SK-MEL-5 (cell line): ENCODE measurements around the gene RCAN2. TPM values are rescaled to one million over a fixed set of nuclear protein-coding genes. Genes with fewer than 3 reads are reported as not detected.

Source experiments
- DNase-seq: peaks from one replicate; pipeline ENCODE4 v3.0.0-alpha.2; 2016; ENCODE audit warnings: low read depth, low spot score
- in situ Hi-C: cut with HindIII; loops from 2 replicates; pipeline ENCODE4 v1.10.0; 2016; ENCODE audit warnings: low sequenced_read_pairs, high pct_unique_total_duplicates, low pct_unique_long_range_greater_than_20kb
- total RNA-seq: library from RNA; depleted of rRNA; stranded (reverse); fragments of >200 nt; shearing (Covaris generic); gene quantifications from 2 replicates; pipeline ENCODE4 v1.2.3, GENCODE V29; 2014

RCAN2 gene
- total RNA-seq, 1 experiment from 2014 or later = 0.11 TPM

- DNase-seq = no peak
- in situ Hi-C loops = no loop called here
Measured at GRCh38 chr6:46265373-46265772, 225.9 kb downstream of the RCAN2 start.

- no peak for DNase-seq
- in situ Hi-C loops = no loop called here
Measured at GRCh38 chr6:46263707-46264086, 227.6 kb downstream of the RCAN2 start.

- in situ Hi-C loops = no loop called here
- DNase-seq = no peak
Measured at GRCh38 chr6:46262928-46263706, 228.1 kb downstream of the RCAN2 start.

- in situ Hi-C loops = no loop called here
- DNase-seq = no peak
Measured at GRCh38 chr6:46258249-46258648, 233.0 kb downstream of the RCAN2 start.

- no peak for DNase-seq
- in situ Hi-C loops = no loop called here
Measured at GRCh38 chr6:46255528-46255927, 235.7 kb downstream of the RCAN2 start.

- in situ Hi-C loops = no loop called here
- DNase-seq = no peak
Measured at GRCh38 chr6:46254946-46255345, 236.3 kb downstream of the RCAN2 start.

- no peak for DNase-seq
Measured at GRCh38 chr6:46254331-46254730, 236.9 kb downstream of the RCAN2 start.

GRCh38 chr6:46251583-46252339 lies 239.5 kb downstream of the RCAN2 start:
- in situ Hi-C loops = no loop called here
- no peak for DNase-seq

More at GRCh38 chr6:46254331-46254730, 236.9 kb downstream of the RCAN2 start:
- in situ Hi-C loops = no loop called here

GRCh38 chr6:46248143-46248542 lies 243.1 kb downstream of the RCAN2 start:
- no peak for DNase-seq
- in situ Hi-C loops = no loop called here

- in situ Hi-C loops = no loop called here
- DNase-seq = no peak
Measured at GRCh38 chr6:46246727-46247126, 244.5 kb downstream of the RCAN2 start.

- in situ Hi-C loops = no loop called here
- DNase-seq = no peak
Measured at GRCh38 chr6:46246081-46246480, 245.2 kb downstream of the RCAN2 start.

- no peak for DNase-seq
- in situ Hi-C loops = no loop called here
Measured at GRCh38 chr6:46244670-46245069, 246.6 kb downstream of the RCAN2 start.

GRCh38 chr6:46243754-46244153 lies 247.5 kb downstream of the RCAN2 start:
- DNase-seq = no peak
- in situ Hi-C loops = no loop called here

GRCh38 chr6:46242921-46243320 lies 248.3 kb downstream of the RCAN2 start:
- in situ Hi-C loops = no loop called here
- no peak for DNase-seq

- peak; percentile 24 for DNase-seq
- in situ Hi-C loops = no loop called here
Measured at GRCh38 chr6:46240866-46241565, 250.2 kb downstream of the RCAN2 start.

- in situ Hi-C loops = no loop called here
- DNase-seq = no peak
Measured at GRCh38 chr6:46236752-46237151, 254.5 kb downstream of the RCAN2 start.

- in situ Hi-C loops = no loop called here
Measured at GRCh38 chr6:46235242-46235641, 256.0 kb downstream of the RCAN2 start.

GRCh38 chr6:46234700-46235099 lies 256.5 kb downstream of the RCAN2 start:
- no peak for DNase-seq
- in situ Hi-C loops = no loop called here

More at GRCh38 chr6:46235242-46235641, 256.0 kb downstream of the RCAN2 start:
- DNase-seq = no peak
